ENCODE results near the gene MGAT3.

Gene MGAT3

GRCh38 chr22:39429186-39429585 lies 27.6 kb upstream of the MGAT3 start:
- DNase-seq: no peak

- DNase-seq: no peak
Measured at GRCh38 chr22:39429916-39430575, 26.8 kb upstream of the MGAT3 start.

GRCh38 chr22:39430576-39431150 lies 26.1 kb upstream of the MGAT3 start:
- DNase-seq: no peak

GRCh38 chr22:39431216-39431801 lies 25.5 kb upstream of the MGAT3 start:
- DNase-seq: no peak

DNA sequence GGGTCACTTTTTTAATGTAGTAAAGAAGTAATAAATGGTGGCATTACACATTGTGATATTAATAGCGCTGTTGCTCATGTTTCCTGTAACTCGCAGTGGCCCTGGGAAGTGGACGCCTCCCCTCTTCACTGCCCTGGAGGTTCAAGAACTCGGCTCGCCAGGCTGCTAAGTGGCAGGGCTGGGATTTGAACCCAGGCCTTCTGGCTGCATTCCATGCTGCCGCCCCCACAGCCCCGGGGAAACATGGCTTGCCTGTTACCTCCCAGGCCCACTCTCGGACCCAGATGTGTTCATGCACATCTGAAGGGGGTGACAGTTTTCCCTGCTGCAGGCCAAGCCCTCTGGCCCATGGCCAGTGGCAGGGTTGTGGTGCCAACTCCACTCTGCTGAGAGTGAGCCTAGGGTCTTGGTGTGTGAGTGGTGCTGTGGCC lies 25.0 kb upstream of the MGAT3 start:
- DNase-seq: no peak

DNA sequence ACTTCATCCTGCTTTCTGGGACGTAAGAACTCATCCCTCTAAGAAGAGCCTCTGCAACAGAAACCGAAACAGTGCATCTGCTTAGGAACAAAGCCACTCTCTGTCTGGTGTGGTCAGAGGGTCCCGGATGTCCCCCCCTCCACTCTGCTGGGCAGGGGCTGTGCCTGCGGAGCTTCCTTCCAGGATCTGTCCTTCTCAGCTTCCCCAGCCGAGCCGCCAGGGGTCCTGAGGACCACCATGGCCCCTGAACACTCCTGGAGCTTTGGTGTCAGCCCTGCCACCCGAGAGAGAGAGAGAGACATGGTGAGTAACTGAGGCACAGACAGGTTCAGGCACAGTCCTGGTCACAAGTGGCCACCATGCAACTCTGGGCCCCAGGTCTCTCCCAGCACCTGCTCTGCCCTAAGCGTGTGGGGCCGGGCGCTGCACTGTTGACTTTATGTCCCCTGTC lies 24.4 kb upstream of the MGAT3 start:
- DNase-seq: no peak

- no peak for DNase-seq
Measured at GRCh38 chr22:39433476-39434242, 23.2 kb upstream of the MGAT3 start.

- no peak for DNase-seq
Measured at GRCh38 chr22:39434243-39434653, 22.6 kb upstream of the MGAT3 start.

DNA sequence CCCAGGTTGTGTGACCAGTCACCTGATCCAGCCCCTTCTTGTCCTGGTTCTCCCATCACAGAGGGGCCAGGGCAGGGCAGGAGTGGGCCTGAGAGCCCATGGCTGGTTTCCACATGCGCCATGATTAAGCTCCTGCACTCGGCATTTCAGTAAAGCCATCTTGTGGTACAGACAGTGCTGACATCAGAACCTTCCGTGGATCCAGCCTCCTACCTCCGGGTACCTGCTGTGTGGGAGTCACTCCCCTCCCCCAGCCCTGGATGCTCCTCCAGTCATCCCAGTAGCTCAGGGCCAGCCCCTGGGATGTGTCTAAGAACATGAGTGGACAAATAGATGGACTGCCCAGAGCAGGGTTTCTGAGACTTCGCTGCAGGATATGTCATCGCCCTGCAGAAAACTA lies 22.1 kb upstream of the MGAT3 start:
- DNase-seq: no peak

DNA sequence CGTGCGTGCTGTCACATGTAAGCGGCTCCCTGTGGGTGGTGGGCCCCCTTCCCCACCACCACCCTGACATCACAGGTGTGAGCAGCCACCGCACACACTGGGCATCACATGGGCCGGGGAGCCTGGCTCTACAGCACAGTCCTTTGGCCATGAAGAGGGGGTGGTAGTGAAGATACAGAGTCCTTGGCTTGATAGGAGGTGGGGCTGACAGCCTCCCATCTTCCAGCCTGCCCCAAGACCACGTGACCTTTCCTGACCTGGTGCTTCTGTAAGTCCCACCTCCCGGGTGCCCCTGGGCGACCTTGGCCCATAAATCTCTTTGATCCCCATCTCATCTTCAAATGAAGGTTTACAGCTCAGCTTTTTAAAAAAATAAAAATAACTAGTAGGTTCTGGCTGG lies 21.2 kb upstream of the MGAT3 start:
- DNase-seq: no peak

GRCh38 chr22:39437791-39438704 lies 18.8 kb upstream of the MGAT3 start:
- no peak for DNase-seq

GRCh38 chr22:39439170-39439569 lies 17.6 kb upstream of the MGAT3 start:
- DNase-seq: no peak

GRCh38 chr22:39443398-39443797 lies 13.4 kb upstream of the MGAT3 start:
- DNase-seq: no peak

DNA sequence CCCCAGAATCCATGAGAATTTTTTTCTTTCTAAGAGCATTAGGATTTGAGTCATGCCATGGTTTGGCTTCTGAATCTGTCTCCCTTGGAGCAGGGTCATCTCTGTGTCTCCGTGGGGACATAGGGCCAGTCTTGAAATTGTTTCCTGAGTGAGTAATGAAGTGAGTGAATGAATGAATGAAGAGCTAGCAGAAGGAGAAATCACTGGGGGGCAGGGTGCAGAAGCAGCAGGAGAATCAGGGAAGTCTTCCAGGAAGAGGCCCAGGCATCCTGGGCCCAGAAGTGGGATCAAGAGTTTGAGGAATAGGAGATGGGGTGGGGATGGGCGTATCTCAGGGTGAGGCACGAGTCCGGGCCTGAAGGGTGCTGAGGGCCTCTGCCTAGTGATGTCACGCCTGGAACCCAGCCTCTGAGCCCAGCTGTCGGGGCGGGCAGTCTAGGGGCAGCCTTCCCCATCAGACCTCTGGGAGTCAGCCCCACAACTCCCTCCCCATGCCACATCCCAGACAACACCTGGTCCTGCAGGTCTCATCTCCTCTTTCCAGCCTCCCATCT lies 12.5 kb upstream of the MGAT3 start:
- DNase-seq: no peak

GRCh38 chr22:39444937-39445465 lies 11.8 kb upstream of the MGAT3 start:
- DNase-seq: no peak

GRCh38 chr22:39445678-39446077 lies 11.1 kb upstream of the MGAT3 start:
- DNase-seq: no peak

GRCh38 chr22:39446239-39446721 lies 10.5 kb upstream of the MGAT3 start:
- DNase-seq: no peak

DNA sequence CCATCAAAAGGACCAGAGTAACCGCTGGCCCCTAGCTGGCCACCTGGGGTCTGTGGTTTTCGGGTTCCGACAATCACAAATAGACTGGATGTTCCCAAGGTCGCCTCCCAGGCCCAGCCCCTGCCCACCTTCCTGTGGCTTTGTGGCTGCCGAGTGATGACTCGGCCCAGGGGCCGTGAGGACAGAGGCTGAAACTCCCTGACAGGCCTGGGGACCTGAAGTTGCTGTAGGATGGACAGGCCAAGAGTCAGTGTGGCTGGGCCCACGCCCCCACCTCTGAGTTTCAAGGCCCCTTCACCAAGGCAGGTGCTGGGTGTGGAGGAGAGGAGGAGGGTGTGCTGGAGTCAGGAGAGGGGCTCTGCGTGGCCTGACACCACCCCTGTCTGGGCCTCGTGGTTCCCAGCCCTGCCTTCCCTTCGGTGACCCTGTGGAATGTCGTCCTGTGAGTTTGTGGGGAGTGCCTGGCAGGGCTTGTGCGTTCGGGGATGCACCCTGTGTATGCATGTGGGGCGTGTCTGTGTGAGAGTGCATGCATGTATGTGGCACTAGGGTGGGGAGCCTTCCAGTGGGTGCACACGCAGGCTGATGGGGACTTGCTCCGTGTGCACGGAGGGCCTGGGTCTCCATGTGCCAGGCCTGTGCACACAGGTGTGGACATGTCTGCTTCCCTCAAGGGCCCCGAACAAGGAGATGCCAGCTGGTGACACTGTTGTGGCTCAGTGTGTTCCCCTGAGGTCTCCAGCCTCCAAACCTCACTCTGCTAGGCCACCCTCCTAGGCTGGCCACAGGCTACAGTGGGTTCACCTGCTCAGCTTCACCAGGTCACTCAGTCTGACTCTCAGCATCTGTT lies 8.4 kb upstream of the MGAT3 start:
- DNase-seq: no peak

DNA sequence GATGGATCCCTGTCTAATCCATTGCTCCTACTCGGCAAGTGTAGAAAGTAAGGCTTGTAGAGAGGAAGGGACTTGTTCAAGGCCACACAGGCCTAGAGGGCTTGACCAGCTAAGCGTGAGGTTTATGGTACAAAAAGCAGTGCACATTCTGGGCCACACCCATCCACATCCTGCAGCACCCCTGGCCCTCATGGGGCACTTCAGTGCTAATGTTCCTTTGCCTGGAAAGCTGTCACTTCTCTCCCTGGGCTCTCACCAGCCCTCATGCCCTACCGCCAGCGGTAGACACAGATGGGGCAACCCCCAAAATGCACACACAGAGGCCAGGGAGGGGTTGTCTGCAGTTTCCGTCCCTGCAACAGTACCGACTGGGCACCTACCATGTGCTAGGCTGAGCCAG lies 7.1 kb upstream of the MGAT3 start:
- no peak for DNase-seq

- no peak for DNase-seq
Measured at GRCh38 chr22:39450258-39450955, 6.4 kb upstream of the MGAT3 start.

DNA sequence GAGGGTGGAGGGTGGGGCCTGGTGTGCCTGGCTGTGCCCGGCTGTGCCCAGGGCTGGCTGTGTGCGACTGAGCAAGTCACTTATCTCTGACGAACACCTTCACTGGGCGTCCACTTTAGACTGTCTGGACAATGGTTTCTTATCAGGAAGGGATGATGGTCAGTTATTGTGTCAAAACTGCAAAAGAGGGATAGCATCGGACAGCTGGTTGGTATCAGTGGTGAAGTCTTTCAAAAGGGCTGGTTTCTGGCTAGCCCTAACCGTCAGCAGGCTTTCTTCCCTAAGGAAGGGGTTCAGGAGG lies 4.1 kb upstream of the MGAT3 start:
- no peak for DNase-seq
